CD4-positive, alpha-beta T cell treated with Interleukin-6 at 100 ng/mL for 8 hours (primary cell): ENCODE data around the gene NDUFB5.

Source experiments
- DNase-seq: peaks from one replicate; pipeline ENCODE4 v3.0.0-alpha.2; 2020; ENCODE audit warnings: mixed read lengths, low spot score

NDUFB5 gene

GRCh38 chr3:179604321-179605078 lies at the start of gene NDUFB5, which contains the start of gene MRPL47:
Gene NDUFB5, plus strand, starts transcription at chr3:179604794. Its CDS starts 22 bp downstream, at chr3:179604816.
Gene MRPL47, minus strand, starts transcription at chr3:179604638. Its CDS starts 14 bp downstream, at chr3:179604624.
- peak; percentile 92 for DNase-seq

GRCh38 chr3:179558742-179559364 lies 45.7 kb upstream of the NDUFB5 start:
- peak; percentile 26 for DNase-seq

- no peak for DNase-seq
These were observed 43.8 kb upstream of the NDUFB5 start for GRCh38 chr3:179560791-179561190.

- DNase-seq: peak; percentile 99
These were observed 41.9 kb upstream of the NDUFB5 start, which contains the start of gene ACTL6A for GRCh38 chr3:179562591-179563270. Gene ACTL6A, plus strand, starts transcription at chr3:179562926. Its CDS starts 167 bp downstream, at chr3:179563093.

- DNase-seq: peak; percentile 45
These were observed 41.3 kb upstream of the NDUFB5 start for GRCh38 chr3:179563271-179563783.

GRCh38 chr3:179565496-179565895 lies 39.1 kb upstream of the NDUFB5 start:
- DNase-seq: no peak

- no peak for DNase-seq
These were observed 23.6 kb upstream of the NDUFB5 start for GRCh38 chr3:179580992-179581391.

- no peak for DNase-seq
These were observed 15.5 kb upstream of the NDUFB5 start for GRCh38 chr3:179589143-179589542.

- no peak for DNase-seq
These were observed 13.9 kb upstream of the NDUFB5 start for GRCh38 chr3:179590669-179591068.

- no peak for DNase-seq
These were observed 13.3 kb upstream of the NDUFB5 start for GRCh38 chr3:179591313-179591712.

GRCh38 chr3:179599531-179599930 lies 5.1 kb upstream of the NDUFB5 start:
- no peak for DNase-seq

GRCh38 chr3:179603321-179603720 lies 1.3 kb upstream of the NDUFB5 start:
- no peak for DNase-seq

GRCh38 chr3:179603831-179604230 lies 763 bp upstream of the NDUFB5 start:
- DNase-seq: no peak

GRCh38 chr3:179606534-179607085 lies 2.0 kb downstream of the NDUFB5 start:
- DNase-seq: no peak

- no peak for DNase-seq
These were observed 4.5 kb downstream of the NDUFB5 start for GRCh38 chr3:179608931-179609720.

GRCh38 chr3:179610066-179610465 lies 5.5 kb downstream of the NDUFB5 start:
- no peak for DNase-seq

- no peak for DNase-seq
These were observed 9.2 kb downstream of the NDUFB5 start for GRCh38 chr3:179613807-179614206.

- DNase-seq: no peak
These were observed 11.0 kb downstream of the NDUFB5 start for GRCh38 chr3:179615458-179616173.

- no peak for DNase-seq
These were observed 17.4 kb downstream of the NDUFB5 start for GRCh38 chr3:179622023-179622422.

- DNase-seq: no peak
These were observed 19.9 kb downstream of the NDUFB5 start for GRCh38 chr3:179624451-179624850.
